ENCODE measurements around the gene RELCH. TPM values are rescaled to one million over a fixed set of nuclear protein-coding genes. Genes with fewer than 3 reads are reported as not detected.

RELCH gene
- total and polyA plus RNA-seq, 10 of the 15 experiments (the other 5 are each of a cell fraction or from before 2014, with no cell fraction given), result 3.1 to 23.6 (median 14.5) TPM

DNA sequence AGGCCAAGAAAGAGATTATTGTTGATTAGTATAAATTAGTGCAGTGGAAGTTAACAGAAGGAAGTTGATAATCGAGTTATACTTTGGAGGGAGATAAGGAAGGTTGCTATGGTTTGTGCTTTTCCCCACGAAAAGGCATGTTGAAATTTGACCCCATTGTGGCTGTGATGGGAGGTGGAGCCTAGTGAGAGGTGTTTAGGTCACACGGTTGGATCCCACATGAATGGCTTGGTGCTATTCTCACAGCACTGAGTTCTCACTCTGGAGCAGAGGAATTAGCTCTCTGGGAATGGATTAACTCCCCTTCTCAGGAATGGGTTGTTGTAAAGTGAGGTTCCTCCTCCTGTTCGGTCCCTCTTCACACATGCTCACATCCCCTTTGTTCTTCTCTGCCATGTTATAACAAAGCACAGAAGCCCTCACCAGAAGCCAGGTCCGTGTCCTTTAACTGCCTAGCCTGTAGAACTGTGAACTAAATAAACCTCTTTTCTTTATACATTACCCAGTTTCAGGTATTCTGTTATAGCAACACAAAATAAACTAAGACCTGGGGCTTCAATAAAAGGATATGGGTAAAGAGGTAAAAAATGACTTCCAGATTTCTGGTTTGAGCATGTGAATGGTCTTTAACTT lies 22.1 kb upstream of the RELCH start:
- Histone ChIP-seq H4K20me1 (ENCODE audit: control insufficient read depth, insufficient read depth) (no peaks in the 10 kb centered on the region), H2AFZ (ENCODE audit: control insufficient read depth, low read depth, low read length) (no peak overlapping the region), H3K4me3 (no peak overlapping the region), H3K4me1 (ENCODE audit: control insufficient read depth, insufficient read depth, low read length) (no peaks in the 10 kb centered on the region), H3K9ac (ENCODE audit: control insufficient read depth, insufficient read depth, low read length) (no peak overlapping the region), H3K79me2 (ENCODE audit: control insufficient read depth, insufficient read depth, low read length) (no peaks in the 10 kb centered on the region), H3K36me3 (ENCODE audit: control insufficient read depth in 2 of 2, insufficient read depth in 2 of 2, low read length in 1 of 2) (no peaks in the 10 kb centered on the region; a peak in 1 of 4 replicates), H3K9me3 (replicated peaks; ENCODE audit: control insufficient read depth, insufficient read depth, low read length) (peaks cover 7% of the 10 kb centered on the region), H3K27me3 (replicated peaks in 1 of 2; ENCODE audit: control insufficient read depth in 2 of 2, insufficient read depth in 2 of 2, low read length in 1 of 2) (no peaks in the 10 kb centered on the region), H3K27ac (ENCODE audit: control insufficient read depth, insufficient read depth) (no peak overlapping the region), H3K4me2 (ENCODE audit: control insufficient read depth, insufficient read depth) (no peak overlapping the region)
- 74% methylated on average over 5 of the region's 5 CpGs for WGBS (ENCODE audit: insufficient coverage, insufficient replicate concordance, low lambda C conversion rate, missing lambda C conversion rate)
- no TSS peak for BruUV-seq (replicated peaks)
- no peak for DNase-seq (ENCODE audit: low read depth, low spot score)
- in situ Hi-C loops (cut with MboI), result no loop called here
- FAIRE-seq, result no peak
- ChIA-PET SMC1A (ENCODE audit: uncharacterized antibody, unreplicated experiment) (interaction anchor here (1.2 kb wide), 1 partner anchor 85 kb away, joined by 6 read pairs; no protein-coding TSS in a partner anchor), RAD21 (ENCODE audit: unreplicated experiment) (no interaction called here), POLR2A (interaction anchor here (0.5 to 1.0 kb wide), 2 partner anchors 9 kb away, joined by 3 read pairs; no protein-coding TSS in a partner anchor), CTCF (interaction anchor here (1.0 to 1.1 kb wide), 2 partner anchors 18 to 84 kb away, joined by 3 to 4 read pairs; no protein-coding TSS in a partner anchor)
- intact Hi-C loops (cut with micrococcal nuclease; ENCODE audit: unreplicated experiment), result no loop called here
- no peak for ATAC-seq
- TF ChIP-seq TCF7 (IDR thresholded peaks at IDR 0.05; ENCODE audit: borderline replicate concordance) (no peak), MEF2B (IDR thresholded peaks at IDR 0.05; ENCODE audit: partially characterized antibody, poor library complexity, severe bottlenecking) (no peak), ESRRA (IDR thresholded peaks at IDR 0.05; ENCODE audit: low read length) (no peak), ZNF274 (IDR thresholded peaks at IDR 0.05; ENCODE audit: insufficient read depth, insufficient read length) (no peak), NR2C2 (IDR thresholded peaks at IDR 0.05; ENCODE audit: borderline replicate concordance, control insufficient read depth, insufficient read length, low read depth) (no peak), USF1 (IDR thresholded peaks at IDR 0.05; ENCODE audit: borderline replicate concordance, extremely low read length, insufficient read depth, low read depth, low read length) (no peak), GABPA (IDR thresholded peaks at IDR 0.05; ENCODE audit: low read depth) (no peak), MXI1 (IDR thresholded peaks at IDR 0.05; ENCODE audit: low read depth, low read length) (no peak), SP1 (IDR thresholded peaks at IDR 0.05; ENCODE audit: low read depth, low read length) (no peak), POU2F2 (IDR thresholded peaks at IDR 0.05; ENCODE audit: borderline replicate concordance, low read depth, low read length) (no peak), MYC (IDR thresholded peaks at IDR 0.05; ENCODE audit: insufficient read depth, insufficient read length, insufficient replicate concordance, low read length, severe bottlenecking) (no peak), MYB (IDR thresholded peaks at IDR 0.05; ENCODE audit: borderline replicate concordance, low read depth, low read length) (no peak), FOXK2 (IDR thresholded peaks at IDR 0.05) (no peak)
